HUES6 (cell line): ENCODE measurements around the gene DSCAM.

Experiments used
- H3K27ac ChIP-seq: 2 replicates; pipeline ENCODE4 v1.7.0; 2013; ENCODE audit warnings: low read depth, mild to moderate bottlenecking, low read length, inconsistent platforms
- H3K27me3 ChIP-seq: 2 replicates; pipeline ENCODE4 v1.6.1; 2013; ENCODE audit warnings: low read length; ENCODE audit not compliant: control insufficient read depth, insufficient read depth
- H3K36me3 ChIP-seq: 2 replicates; pipeline ENCODE4 v1.6.1; 2013; ENCODE audit warnings: low read length; ENCODE audit not compliant: control insufficient read depth, insufficient read depth
- H3K4me1 ChIP-seq: 2 replicates; pipeline ENCODE4 v1.6.1; 2013; ENCODE audit warnings: low read length; ENCODE audit not compliant: control insufficient read depth, insufficient read depth
- H3K4me3 ChIP-seq: 2 replicates; pipeline ENCODE4 v1.5.1; 2013; ENCODE audit warnings: low read depth, low read length
- H3K9ac ChIP-seq: one replicate; pipeline ENCODE4 v1.6.1; 2013; ENCODE audit warnings: mild to moderate bottlenecking, low read length
- H3K9me3 ChIP-seq: 2 replicates; pipeline ENCODE4 v1.6.1; 2013; ENCODE audit warnings: low read depth, low read length; ENCODE audit not compliant: control insufficient read depth, insufficient read depth

Gene DSCAM

GRCh38 chr21:40813918-40814317 lies 33.0 kb downstream of the DSCAM start:
- no peak overlapping the region for H3K9ac ChIP-seq
- no peak overlapping the region for H3K27ac ChIP-seq
- no peaks in the 10 kb centered on the region for H3K9me3 ChIP-seq
- H3K36me3 ChIP-seq = no peaks in the 10 kb centered on the region
- H3K4me3 ChIP-seq = no peak overlapping the region
- peaks cover 2% of the 10 kb centered on the region; the same call in 1 of the 2 replicates for H3K4me1 ChIP-seq
- H3K27me3 ChIP-seq = no peaks in the 10 kb centered on the region

GRCh38 chr21:40809673-40810197 lies 37.2 kb downstream of the DSCAM start:
- Histone ChIP-seq H3K36me3 (no peaks in the 10 kb centered on the region), H3K4me1 (no peaks in the 10 kb centered on the region), H3K9me3 (no peaks in the 10 kb centered on the region), H3K9ac (no peak overlapping the region), H3K4me3 (no peak overlapping the region), H3K27ac (no peak overlapping the region), H3K27me3 (no peaks in the 10 kb centered on the region)

GRCh38 chr21:40803101-40803500 lies 43.9 kb downstream of the DSCAM start:
- H3K27ac ChIP-seq = no peak overlapping the region

DNA sequence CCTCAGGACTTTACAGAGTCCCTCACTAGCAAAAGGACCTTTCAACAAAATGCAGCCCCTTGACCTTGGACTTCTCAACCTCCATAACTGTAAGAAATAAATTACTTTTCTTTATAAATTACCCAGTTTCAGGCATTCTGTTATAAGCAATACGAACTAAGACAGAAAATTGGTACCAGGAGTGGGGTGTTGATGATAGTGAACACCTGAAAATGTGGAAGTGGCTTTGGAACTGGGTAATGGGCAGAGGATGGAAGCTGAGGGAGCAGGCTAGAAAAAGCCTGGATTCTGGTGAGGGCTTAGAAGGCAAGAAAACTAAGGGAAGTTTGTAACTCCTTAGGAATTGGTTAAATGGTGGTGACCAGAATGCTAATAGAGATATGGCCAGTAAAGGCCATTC lies 46.8 kb downstream of the DSCAM start:
- no peak overlapping the region for H3K9ac ChIP-seq
- no peak overlapping the region for H3K4me3 ChIP-seq
- H3K27ac ChIP-seq = no peak overlapping the region
- no peaks in the 10 kb centered on the region for H3K27me3 ChIP-seq
- H3K9me3 ChIP-seq = peaks cover 33% of the 10 kb centered on the region
- no peaks in the 10 kb centered on the region for H3K4me1 ChIP-seq
- no peaks in the 10 kb centered on the region for H3K36me3 ChIP-seq

More at GRCh38 chr21:40803101-40803500, 43.9 kb downstream of the DSCAM start:
- H3K36me3 ChIP-seq = no peaks in the 10 kb centered on the region
- H3K4me1 ChIP-seq = no peaks in the 10 kb centered on the region
- H3K4me3 ChIP-seq = no peak overlapping the region
- H3K9ac ChIP-seq = no peak overlapping the region
- no peaks in the 10 kb centered on the region for H3K27me3 ChIP-seq
- peaks cover 33% of the 10 kb centered on the region for H3K9me3 ChIP-seq

DNA sequence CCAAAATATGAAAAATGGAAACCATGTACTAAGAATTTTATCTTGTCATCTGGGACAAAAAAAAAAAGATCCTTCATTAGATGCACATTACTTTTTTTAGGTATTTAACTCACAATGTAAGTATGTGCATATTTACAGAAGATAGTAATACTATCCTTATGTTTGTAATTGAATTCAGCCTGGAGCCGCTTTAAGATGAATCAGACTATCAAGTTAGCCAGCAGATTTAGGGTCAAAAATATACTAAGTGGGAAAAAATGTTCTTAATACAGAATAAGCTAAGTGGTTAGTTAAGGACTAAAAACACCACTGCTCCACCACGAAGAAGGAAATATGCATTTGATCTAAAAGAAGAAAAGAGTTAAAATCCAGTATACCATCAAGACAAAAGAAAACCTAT lies 49.1 kb downstream of the DSCAM start:
- H3K9ac ChIP-seq = no peak overlapping the region
- no peaks in the 10 kb centered on the region for H3K36me3 ChIP-seq
- H3K4me1 ChIP-seq = no peaks in the 10 kb centered on the region
- H3K27me3 ChIP-seq = no peaks in the 10 kb centered on the region
- no peak overlapping the region for H3K27ac ChIP-seq
- no peak overlapping the region for H3K4me3 ChIP-seq
- H3K9me3 ChIP-seq = peaks cover 33% of the 10 kb centered on the region

GRCh38 chr21:40797410-40797809 lies 49.5 kb downstream of the DSCAM start:
- Histone ChIP-seq H3K9ac (no peak overlapping the region), H3K4me1 (no peaks in the 10 kb centered on the region), H3K9me3 (peaks cover 32% of the 10 kb centered on the region), H3K27ac (no peak overlapping the region), H3K36me3 (no peaks in the 10 kb centered on the region), H3K27me3 (no peaks in the 10 kb centered on the region), H3K4me3 (no peak overlapping the region)

DNA sequence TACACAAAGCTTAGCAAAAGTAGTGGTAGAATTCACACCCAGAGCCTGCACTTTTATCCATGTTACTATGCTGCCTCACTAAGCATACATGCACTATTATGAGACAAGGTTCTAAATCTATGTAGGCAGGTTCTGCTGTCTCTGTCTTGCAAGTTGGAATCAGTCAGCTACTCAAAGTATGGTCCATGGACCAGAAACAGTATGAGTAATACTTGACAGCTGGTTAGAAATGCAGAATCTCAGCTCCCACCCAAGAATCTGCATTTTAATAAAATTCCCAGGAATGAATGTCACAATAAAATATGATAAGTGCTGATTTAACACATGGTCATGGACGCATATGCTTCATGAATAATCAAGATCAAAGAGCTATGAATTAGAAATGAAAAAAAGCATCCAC lies 50.5 kb downstream of the DSCAM start:
- H3K27me3 ChIP-seq = no peaks in the 10 kb centered on the region
- no peaks in the 10 kb centered on the region for H3K4me1 ChIP-seq
- H3K9ac ChIP-seq = no peak overlapping the region
- no peak overlapping the region for H3K4me3 ChIP-seq
- H3K36me3 ChIP-seq = no peaks in the 10 kb centered on the region
- no peak overlapping the region for H3K27ac ChIP-seq
- H3K9me3 ChIP-seq = peaks cover 23% of the 10 kb centered on the region

- no peak overlapping the region for H3K9ac ChIP-seq
- no peaks in the 10 kb centered on the region for H3K36me3 ChIP-seq
- H3K4me1 ChIP-seq = no peaks in the 10 kb centered on the region
- no peaks in the 10 kb centered on the region for H3K27me3 ChIP-seq
- peaks cover 17% of the 10 kb centered on the region for H3K9me3 ChIP-seq
- no peak overlapping the region for H3K27ac ChIP-seq
- no peak overlapping the region for H3K4me3 ChIP-seq
Measured at GRCh38 chr21:40795313-40795712, 51.6 kb downstream of the DSCAM start.

DNA sequence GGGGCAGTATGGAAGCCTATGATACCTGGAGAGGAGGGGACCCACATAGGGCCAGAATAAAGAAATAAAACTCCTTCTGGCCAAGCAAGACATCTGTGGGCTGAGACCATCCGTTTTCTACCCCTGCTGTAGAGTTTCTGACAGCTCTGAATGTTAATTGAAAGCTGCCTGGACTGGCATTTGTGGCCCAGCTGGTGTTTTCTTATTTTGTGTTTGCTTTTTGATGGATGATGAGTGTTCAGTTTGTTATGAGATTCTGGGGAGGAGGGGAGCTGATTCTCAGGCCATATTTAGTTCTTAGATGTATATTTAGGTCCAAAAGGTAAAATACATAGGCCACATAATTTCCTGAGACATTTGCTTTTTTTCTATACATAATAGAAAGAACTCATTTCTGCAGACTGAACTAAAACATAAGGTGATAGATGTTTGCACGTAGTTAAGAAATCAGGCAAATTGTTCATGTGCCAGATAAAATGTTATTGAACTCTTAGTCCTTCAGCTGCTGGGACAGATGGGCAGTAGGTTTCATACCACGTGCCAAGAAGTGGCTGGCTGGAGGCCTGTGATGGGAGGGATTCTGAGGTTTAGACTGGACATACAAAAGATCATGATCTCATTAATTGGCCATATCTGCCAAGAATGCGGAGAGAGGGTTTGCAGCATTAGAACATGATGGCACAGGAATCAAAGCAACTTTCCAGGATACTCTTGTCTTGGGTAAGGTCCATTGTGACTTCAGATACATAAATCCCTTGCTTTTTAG lies 54.1 kb downstream of the DSCAM start:
- H3K36me3 ChIP-seq = no peaks in the 10 kb centered on the region
- H3K27me3 ChIP-seq = no peaks in the 10 kb centered on the region
- no peak overlapping the region for H3K4me3 ChIP-seq
- H3K27ac ChIP-seq = no peak overlapping the region
- no peaks in the 10 kb centered on the region for H3K4me1 ChIP-seq
- no peaks in the 10 kb centered on the region for H3K9me3 ChIP-seq
- H3K9ac ChIP-seq = no peak overlapping the region

DNA sequence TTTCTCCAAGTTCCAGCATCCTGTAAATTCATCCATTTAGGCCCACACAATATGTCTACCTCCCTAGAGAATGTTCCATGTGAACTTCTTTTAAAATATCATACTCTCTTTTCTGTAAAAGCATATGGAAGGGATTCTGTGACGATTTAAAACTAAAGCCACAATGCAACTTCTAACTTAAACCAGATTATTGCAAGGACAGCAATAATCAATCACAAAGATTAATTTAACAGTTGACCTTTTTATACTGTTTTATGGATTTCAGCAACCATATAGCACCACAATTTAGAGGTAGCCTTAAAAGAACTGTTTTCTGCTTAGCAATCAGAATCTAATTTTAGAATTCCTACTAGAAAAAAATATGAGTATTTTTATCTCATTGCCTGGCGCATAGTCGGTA lies 58.3 kb downstream of the DSCAM start:
- Histone ChIP-seq H3K9ac (no peak overlapping the region), H3K27me3 (no peaks in the 10 kb centered on the region), H3K4me1 (no peaks in the 10 kb centered on the region), H3K27ac (no peak overlapping the region), H3K4me3 (no peak overlapping the region), H3K36me3 (no peaks in the 10 kb centered on the region), H3K9me3 (no peaks in the 10 kb centered on the region)

GRCh38 chr21:40783404-40783803 lies 63.6 kb downstream of the DSCAM start:
- H3K9ac ChIP-seq = no peak overlapping the region
- H3K27me3 ChIP-seq = no peaks in the 10 kb centered on the region
- H3K9me3 ChIP-seq = no peaks in the 10 kb centered on the region
- no peaks in the 10 kb centered on the region for H3K36me3 ChIP-seq
- no peak overlapping the region for H3K27ac ChIP-seq
- H3K4me3 ChIP-seq = no peak overlapping the region
- peaks cover 4% of the 10 kb centered on the region for H3K4me1 ChIP-seq
